HUES48 (cell line): ENCODE results near the gene RHBG.

Source experiments
- H3K27ac ChIP-seq: one replicate; pipeline ENCODE4 v1.7.0; 2013; ENCODE audit warnings: low read depth, low read length, inconsistent platforms
- H3K27me3 ChIP-seq: 2 replicates; pipeline ENCODE4 v1.6.1; 2013; ENCODE audit warnings: mild to moderate bottlenecking, low read length; ENCODE audit not compliant: control insufficient read depth, insufficient read depth
- H3K36me3 ChIP-seq: 2 replicates; pipeline ENCODE4 v1.6.1; 2013; ENCODE audit warnings: low read length; ENCODE audit not compliant: control insufficient read depth, insufficient read depth
- H3K4me1 ChIP-seq: 2 replicates; pipeline ENCODE4 v1.6.1; 2013; ENCODE audit warnings: mild to moderate bottlenecking, low read length; ENCODE audit not compliant: control insufficient read depth, insufficient read depth
- H3K4me3 ChIP-seq: 2 replicates; pipeline ENCODE4 v1.5.1; 2013; ENCODE audit warnings: mild to moderate bottlenecking, low read depth, low read length
- H3K9ac ChIP-seq: 2 replicates; pipeline ENCODE4 v1.6.1; 2013; ENCODE audit warnings: mild to moderate bottlenecking, low read depth, low read length, moderate library complexity
- H3K9me3 ChIP-seq: 2 replicates; pipeline ENCODE4 v1.6.1; 2013; ENCODE audit warnings: low read length; ENCODE audit not compliant: control insufficient read depth, insufficient read depth

Gene RHBG

GRCh38 chr1:156394835-156395461, 25.9 kb downstream of the RHBG start:
- no peak overlapping the region for H3K9ac ChIP-seq
- no peaks in the 10 kb centered on the region for H3K9me3 ChIP-seq
- no peak overlapping the region for H3K27ac ChIP-seq
- no peaks in the 10 kb centered on the region for H3K36me3 ChIP-seq
- H3K27me3 ChIP-seq: peaks cover 23% of the 10 kb centered on the region
- no peak overlapping the region for H3K4me3 ChIP-seq
- peaks cover 39% of the 10 kb centered on the region for H3K4me1 ChIP-seq

DNA sequence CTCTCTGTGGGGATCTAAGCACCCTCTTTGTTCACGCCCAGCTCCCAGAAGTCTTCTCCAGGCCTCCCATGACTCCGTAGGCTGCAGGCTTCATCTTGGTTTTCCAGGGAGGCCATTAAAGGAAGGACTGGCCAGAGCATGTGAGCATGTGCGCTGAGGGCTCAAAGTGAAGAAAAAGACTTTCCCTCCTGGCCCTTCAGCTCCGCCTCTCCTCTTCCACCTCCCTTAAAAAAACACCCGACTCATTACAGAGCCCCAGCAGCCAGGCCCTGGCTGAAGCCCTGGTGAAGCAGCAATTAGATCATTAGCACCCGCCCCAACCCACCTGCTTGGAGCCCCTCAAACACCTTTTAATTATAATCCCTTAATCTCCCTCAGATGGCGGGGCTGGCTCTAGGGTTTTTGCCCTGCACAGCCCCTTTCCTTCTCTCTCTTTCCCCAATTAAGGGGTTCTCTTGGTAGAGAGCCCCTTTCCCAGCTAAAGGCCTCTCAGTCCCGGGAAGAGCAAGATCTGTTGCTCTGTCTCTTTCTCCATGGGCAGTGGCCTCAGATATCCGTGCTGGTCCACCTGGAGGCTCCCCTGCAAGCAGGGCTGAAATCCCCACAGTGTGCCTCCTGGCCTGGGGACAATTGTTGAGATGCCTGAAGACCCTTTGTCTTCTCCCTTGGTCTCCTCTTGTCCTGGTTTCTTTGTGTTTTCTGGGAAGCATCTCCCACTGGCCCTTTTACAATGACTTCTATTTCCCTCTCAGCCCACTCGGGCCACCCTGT, 30.5 kb downstream of the RHBG start:
- Histone ChIP-seq H3K4me3 (no peak overlapping the region), H3K4me1 (peaks cover 21% of the 10 kb centered on the region), H3K27ac (no peak overlapping the region), H3K27me3 (no peaks in the 10 kb centered on the region; the same call in 1 of the 2 replicates), H3K36me3 (no peaks in the 10 kb centered on the region), H3K9ac (no peak overlapping the region), H3K9me3 (no peaks in the 10 kb centered on the region)

DNA sequence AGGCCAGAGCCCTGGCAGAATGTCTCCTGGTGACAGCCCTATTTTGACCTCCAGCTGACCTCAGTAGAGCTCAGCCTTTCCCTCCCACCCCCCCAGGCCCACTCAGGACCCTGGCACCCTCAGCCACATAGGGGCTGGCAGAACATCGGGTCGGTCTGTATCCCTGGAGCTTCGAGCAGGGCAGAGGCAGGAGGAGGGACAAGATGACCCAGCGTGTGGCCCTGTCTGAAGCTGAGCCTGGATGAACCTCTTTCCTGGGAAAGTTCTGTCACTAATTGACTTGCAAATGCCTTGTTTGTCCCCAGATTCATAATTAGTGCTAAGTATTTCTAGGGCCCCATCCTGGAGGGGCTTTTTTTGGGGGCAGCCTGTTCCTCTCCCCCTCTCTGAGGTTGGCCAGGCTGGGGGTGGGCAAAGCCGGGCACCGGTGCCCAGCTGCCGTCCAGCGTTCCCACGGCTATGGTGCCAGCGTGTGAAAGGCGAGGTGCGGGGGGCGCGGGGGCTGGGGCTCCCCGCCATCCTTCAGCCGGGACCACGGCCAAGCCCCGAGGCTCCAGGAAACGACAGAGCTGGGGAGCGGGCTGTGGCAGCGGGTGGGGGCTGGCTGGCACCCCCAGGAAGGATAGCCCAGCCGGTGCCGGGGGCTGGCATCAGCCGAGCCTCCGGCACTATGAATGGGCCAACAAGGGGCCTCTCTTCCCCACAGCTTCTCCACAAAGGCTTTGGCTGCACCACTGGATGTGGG, 31.4 kb downstream of the RHBG start:
- H3K9me3 ChIP-seq: no peaks in the 10 kb centered on the region
- H3K9ac ChIP-seq: no peak overlapping the region
- no peak overlapping the region for H3K4me3 ChIP-seq
- no peak overlapping the region for H3K27ac ChIP-seq
- no peaks in the 10 kb centered on the region for H3K36me3 ChIP-seq
- peaks cover 2% of the 10 kb centered on the region; the same call in 1 of the 2 replicates for H3K27me3 ChIP-seq
- peaks cover 21% of the 10 kb centered on the region for H3K4me1 ChIP-seq

DNA sequence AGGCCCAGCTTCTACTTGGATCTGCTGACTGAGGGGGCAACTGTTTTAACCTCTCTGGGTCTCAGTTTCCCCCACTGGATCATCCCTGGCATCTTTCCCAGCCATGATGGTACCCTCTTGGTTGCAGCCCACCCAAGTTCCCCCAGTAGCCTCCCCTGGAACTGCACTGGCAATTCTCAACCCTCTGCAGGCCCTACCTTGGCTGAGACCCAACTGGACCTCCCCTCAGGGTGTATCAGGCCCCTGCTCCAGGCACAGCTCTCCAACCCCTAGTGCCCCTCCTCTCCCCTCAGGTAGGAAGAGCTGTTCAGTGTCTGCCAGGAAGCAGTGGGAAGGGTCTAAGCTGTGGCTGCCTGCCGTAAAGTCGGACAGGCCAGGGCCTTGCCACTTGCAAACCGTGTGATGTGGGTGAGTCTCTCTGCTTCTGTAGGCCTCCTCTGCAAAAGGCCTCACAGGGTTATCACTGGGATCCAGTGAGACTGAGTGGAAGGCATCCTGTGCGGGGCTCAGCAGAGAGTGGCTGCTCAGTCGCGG, 32.1 kb downstream of the RHBG start:
- Histone ChIP-seq H3K4me1 (peaks cover 21% of the 10 kb centered on the region), H3K27ac (no peak overlapping the region), H3K9me3 (no peaks in the 10 kb centered on the region), H3K27me3 (peaks cover 5% of the 10 kb centered on the region; the same call in 1 of the 2 replicates), H3K36me3 (no peaks in the 10 kb centered on the region), H3K4me3 (no peak overlapping the region), H3K9ac (no peak overlapping the region)

DNA sequence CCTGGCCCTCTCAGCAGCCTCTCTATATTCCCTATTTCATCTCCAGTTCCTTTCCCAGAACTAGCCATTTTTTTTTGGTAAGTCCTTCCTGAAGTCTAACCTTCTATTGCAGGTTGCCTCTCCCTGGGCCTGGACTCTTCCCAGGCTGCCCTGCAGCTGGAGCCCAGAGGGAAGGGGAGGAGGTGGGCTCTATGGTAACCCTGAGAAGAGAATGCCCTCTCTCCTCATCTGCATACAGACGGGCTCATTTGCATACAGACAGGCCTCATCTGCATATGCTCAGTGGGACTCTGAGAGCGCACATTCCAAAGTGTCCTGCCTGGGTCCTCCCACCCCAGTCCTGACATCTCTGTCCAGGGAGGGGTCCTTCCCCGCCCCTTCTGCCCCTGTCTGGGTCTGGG, 32.7 kb downstream of the RHBG start:
- H3K36me3 ChIP-seq: no peaks in the 10 kb centered on the region
- no peaks in the 10 kb centered on the region for H3K9me3 ChIP-seq
- H3K27ac ChIP-seq: no peak overlapping the region
- H3K27me3 ChIP-seq: peaks cover 5% of the 10 kb centered on the region; the same call in 1 of the 2 replicates
- H3K4me3 ChIP-seq: no peak overlapping the region
- no peak overlapping the region for H3K9ac ChIP-seq
- peaks cover 21% of the 10 kb centered on the region for H3K4me1 ChIP-seq

- no peaks in the 10 kb centered on the region for H3K36me3 ChIP-seq
- no peaks in the 10 kb centered on the region for H3K9me3 ChIP-seq
- peaks cover 21% of the 10 kb centered on the region for H3K4me1 ChIP-seq
- peaks cover 5% of the 10 kb centered on the region; the same call in 1 of the 2 replicates for H3K27me3 ChIP-seq
- no peak overlapping the region for H3K4me3 ChIP-seq
- H3K27ac ChIP-seq: no peak overlapping the region
- no peak overlapping the region for H3K9ac ChIP-seq
Observed at GRCh38 chr1:156402331-156403020, 33.5 kb downstream of the RHBG start.

GRCh38 chr1:156405670-156406069, 36.7 kb downstream of the RHBG start:
- H3K27me3 ChIP-seq: peaks cover 5% of the 10 kb centered on the region; the same call in 1 of the 2 replicates
- H3K9me3 ChIP-seq: no peaks in the 10 kb centered on the region
- no peak overlapping the region for H3K9ac ChIP-seq
- no peak overlapping the region for H3K27ac ChIP-seq
- peaks cover 9% of the 10 kb centered on the region for H3K4me1 ChIP-seq
- H3K36me3 ChIP-seq: no peaks in the 10 kb centered on the region
- H3K4me3 ChIP-seq: no peak overlapping the region

GRCh38 chr1:156406251-156406650, 37.2 kb downstream of the RHBG start:
- no peaks in the 10 kb centered on the region for H3K9me3 ChIP-seq
- H3K27me3 ChIP-seq: peaks cover 5% of the 10 kb centered on the region; the same call in 1 of the 2 replicates

DNA sequence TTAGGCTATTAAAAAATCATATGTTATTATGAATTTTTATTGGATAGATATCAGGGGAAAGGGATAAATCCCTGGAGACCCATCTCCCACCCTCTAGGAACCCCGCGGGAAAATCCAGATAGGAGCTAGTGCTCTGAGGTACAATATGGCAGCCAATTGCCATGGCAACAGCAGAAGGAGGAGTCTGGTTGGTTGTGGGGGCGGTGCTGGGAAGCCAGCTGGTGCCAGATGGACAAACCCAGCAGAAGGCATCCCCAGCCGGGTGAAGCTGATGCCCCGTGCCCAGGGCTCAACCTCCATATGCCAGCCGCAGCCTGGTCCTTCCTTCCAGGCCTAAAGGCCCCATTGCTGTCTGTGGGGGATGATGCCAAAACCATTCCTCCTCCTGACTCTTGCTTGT, 38.3 kb downstream of the RHBG start:
- H3K27ac ChIP-seq: no peak overlapping the region
- no peak overlapping the region for H3K4me3 ChIP-seq
- no peaks in the 10 kb centered on the region for H3K36me3 ChIP-seq
- H3K9me3 ChIP-seq: no peaks in the 10 kb centered on the region
- H3K9ac ChIP-seq: no peak overlapping the region
- H3K27me3 ChIP-seq: peaks cover 5% of the 10 kb centered on the region; the same call in 1 of the 2 replicates
- peaks cover under 1% of the 10 kb centered on the region; the same call in 1 of the 2 replicates for H3K4me1 ChIP-seq

More at GRCh38 chr1:156406251-156406650, 37.2 kb downstream of the RHBG start:
- no peak overlapping the region for H3K27ac ChIP-seq
- no peak overlapping the region for H3K4me3 ChIP-seq
- no peaks in the 10 kb centered on the region for H3K36me3 ChIP-seq
- no peak overlapping the region for H3K9ac ChIP-seq
- peaks cover 9% of the 10 kb centered on the region for H3K4me1 ChIP-seq

DNA sequence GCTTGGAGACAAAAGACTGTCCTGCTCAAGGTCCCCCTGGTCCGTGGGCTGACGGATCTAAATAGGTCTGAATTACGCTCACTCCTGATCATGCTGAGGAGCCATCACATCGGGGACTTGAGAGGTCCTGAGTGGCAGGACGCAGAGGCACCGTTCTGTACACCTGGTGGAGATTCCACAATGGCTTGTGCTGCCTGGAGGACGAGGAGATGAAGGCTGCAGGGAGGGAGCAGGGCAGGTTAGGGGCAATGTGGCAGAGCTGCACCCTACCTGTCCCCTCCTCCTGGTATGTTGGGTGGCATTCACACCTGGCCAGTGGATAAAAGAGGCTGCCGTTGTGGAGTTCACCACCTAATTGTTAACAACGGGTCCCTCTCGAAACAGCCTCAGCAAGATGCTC, 38.7 kb downstream of the RHBG start:
- Histone ChIP-seq H3K4me3 (no peak overlapping the region), H3K27ac (no peak overlapping the region), H3K9me3 (no peaks in the 10 kb centered on the region), H3K27me3 (peaks cover 5% of the 10 kb centered on the region; the same call in 1 of the 2 replicates), H3K4me1 (peaks cover 3% of the 10 kb centered on the region), H3K9ac (no peak overlapping the region), H3K36me3 (no peaks in the 10 kb centered on the region)
